K562 (cell line): ENCODE data around the gene ITPR1. TPM values are rescaled to one million over a fixed set of nuclear protein-coding genes. Genes with fewer than 3 reads are reported as not detected.

Experiments used
- ATAC-seq: fragments of 200-7000 bp; cut with Tn5 transposase; 3 replicates; pipeline ENCODE4 v1.9.1; 2020; ENCODE audit warnings: moderate library complexity
- BruUV-seq: library from RNA; stranded (reverse); fragments of 400-500 nt; replicated peaks from 2 replicates; lab custom pipeline; 2021; lab: Mats Ljungman, UMichigan
- CTCF ChIA-PET: fragments of 300-600 bp; formaldehyde crosslinking; extraction: SDS; loops from one replicate; lab custom pipeline; 2021; ENCODE audit warnings: low intra/inter-chr PET ratio; lab: Yijun Ruan, JAX
- POLR2A ChIA-PET: fragments of 300-600, 350-650 bp; sonication (Branson Sonifier 250); formaldehyde crosslinking; extraction: SDS; loops from one replicate; lab custom pipeline; 2021; ENCODE audit warnings: antibody characterized with exemption, inconsistent platforms; lab: Yijun Ruan, JAX
- DNase-seq, 4 experiments: peaks; one replicate each; pipeline versions ENCODE4 v3.0.0 to v3.0.0-alpha.2; 2011 to 2018; ENCODE audit warnings: low spot score in 3 of 4, mixed read lengths in 3 of 4; ENCODE audit errors: extremely low read depth in 1 of 4
- FAIRE-seq: peaks from 2 replicates; lab custom pipeline; 2011; peaks lifted over from hg19 to GRCh38; lab: Jason Lieb, UNC
- H2AFZ ChIP-seq: 2 replicates; pipeline ENCODE4 v1.6.0; 2011; ENCODE audit warnings: low read depth, low read length, control low read depth, inconsistent platforms
- H3K27ac ChIP-seq: fragments of 200-600 bp; 3 replicates; pipeline ENCODE4 v1.8.0; 2011; ENCODE audit warnings: low read depth, mild to moderate bottlenecking, control low read depth, inconsistent platforms, low read length, moderate library complexity, mixed read lengths; ENCODE audit errors: extremely low read depth
- H3K27me3 ChIP-seq, 2 experiments: fragments of 300-600 bp in 1 of 2; 2 replicates in 1 of 2; 3 replicates in 1 of 2; pipeline versions ENCODE4 v1.6.0 to v1.8.0; 2011; ENCODE audit warnings: inconsistent platforms in 2 of 2, low read length in 2 of 2, mild to moderate bottlenecking in 1 of 2, mixed read lengths in 1 of 2, moderate library complexity in 1 of 2; ENCODE audit not compliant: control insufficient read depth in 2 of 2, insufficient read depth in 2 of 2
- H3K36me3 ChIP-seq: fragments of 300-600 bp; 3 replicates; pipeline ENCODE4 v1.8.0; 2011; ENCODE audit warnings: mild to moderate bottlenecking, low read length, inconsistent platforms; ENCODE audit not compliant: control insufficient read depth, insufficient read depth
- H3K4me1 ChIP-seq, 2 experiments: fragments of 200-600 bp in 1 of 2; replicated peaks in 1 of 2; 2 replicates in 1 of 2; 3 replicates in 1 of 2; pipeline versions ENCODE4 v1.5.1 to v1.8.0; 2011; ENCODE audit warnings: inconsistent platforms in 2 of 2, low read length in 2 of 2, mild to moderate bottlenecking in 1 of 2, mixed read lengths in 1 of 2, moderate library complexity in 1 of 2; ENCODE audit not compliant: control insufficient read depth in 2 of 2, insufficient read depth in 2 of 2
- H3K4me2 ChIP-seq: 2 replicates; pipeline ENCODE4 v1.6.1; 2011; ENCODE audit warnings: low read length, control low read depth, inconsistent platforms, mixed read lengths; ENCODE audit not compliant: insufficient read depth
- H3K4me3 ChIP-seq: fragments of 200-600 bp; sonication (generic), shearing (Covaris generic); 2 replicates; pipeline ENCODE4 v1.5.1; 2016; ENCODE audit warnings: control low read depth, inconsistent platforms
- H3K79me2 ChIP-seq: fragments of 200-600 bp; 3 replicates; pipeline ENCODE4 v1.8.0; 2011; ENCODE audit warnings: low read length, inconsistent platforms; ENCODE audit not compliant: control insufficient read depth, insufficient read depth
- H3K9ac ChIP-seq, 2 experiments: 2 replicates each; pipeline versions ENCODE4 v1.6.0 to v1.6.1; 2011; ENCODE audit warnings: low read depth in 2 of 2, low read length in 2 of 2, control low read depth in 1 of 2, inconsistent platforms in 1 of 2, mild to moderate bottlenecking in 1 of 2, mixed read lengths in 1 of 2; ENCODE audit not compliant: insufficient read depth in 1 of 2
- H3K9me1 ChIP-seq: one replicate; pipeline ENCODE4 v1.6.0; 2011; ENCODE audit warnings: inconsistent platforms, mild to moderate bottlenecking, low read length, moderate library complexity; ENCODE audit not compliant: control insufficient read depth, insufficient read depth
- H3K9me3 ChIP-seq: replicated peaks from 2 replicates; pipeline ENCODE4 v1.5.1; 2011; ENCODE audit warnings: low read depth, low read length, inconsistent platforms; ENCODE audit not compliant: control insufficient read depth, insufficient read depth
- H4K20me1 ChIP-seq: replicated peaks from 2 replicates; pipeline ENCODE4 v1.6.1; 2011; ENCODE audit warnings: low read length, inconsistent platforms, mixed read lengths; ENCODE audit not compliant: control insufficient read depth, insufficient read depth
- CHCHD3 ChIP-seq: fragments of 250-450 bp; sonication (Bioruptor Pico); IDR thresholded peaks from 2 replicates; pipeline ENCODE4 v2.1.2; 2022; ENCODE audit warnings: mild to moderate bottlenecking
- JUND ChIP-seq, 2 experiments: IDR thresholded peaks; 2 replicates in 1 of 2; 3 replicates in 1 of 2; pipeline ENCODE4 v1.6.1; 2011; ENCODE audit warnings: borderline replicate concordance in 2 of 2, low read depth in 2 of 2, low read length in 2 of 2, improper control_type of control experiment in 1 of 2, missing biosample characterization in 1 of 2, missing genetic modification characterization in 1 of 2, missing genetic modification reagents in 1 of 2
- MTA3 ChIP-seq: fragments of 450-650 bp; formaldehyde crosslinking; IDR thresholded peaks from 2 replicates; pipeline ENCODE4 v1.6.1; 2017; ENCODE audit warnings: mild to moderate bottlenecking, borderline replicate concordance
- POLR2A ChIP-seq: fragments of 450-650 bp; conservative IDR thresholded peaks from 2 replicates; pipeline ENCODE4 v1.6.1; 2016
- POLR2H ChIP-seq: IDR thresholded peaks from 2 replicates; pipeline ENCODE4 v1.6.1; 2016; ENCODE audit warnings: missing genetic modification characterization, low read depth, mild to moderate bottlenecking, control low read depth, missing compliant biosample characterization, moderate library complexity
- POLR3A ChIP-seq: IDR thresholded peaks from 2 replicates; pipeline ENCODE4 v1.6.1; 2011; ENCODE audit warnings: borderline replicate concordance, mild to moderate bottlenecking, moderate library complexity; ENCODE audit not compliant: insufficient read length, insufficient read depth; ENCODE audit errors: extremely low read depth
- SMARCE1 ChIP-seq: fragments of 450-650 bp; IDR thresholded peaks from 2 replicates; pipeline ENCODE4 v1.7.1; 2016; ENCODE audit warnings: mild to moderate bottlenecking
- WGBS: fragments of 100-300 bp; shearing (Covaris generic); methylation state at CpG from one replicate; pipeline ENCODE4 v1.1.6; 2016; ENCODE audit warnings: low coverage, mixed read lengths; ENCODE audit not compliant: insufficient coverage; ENCODE audit errors: missing lambda C conversion rate; 5-methylcytosine and 5-hydroxymethylcytosine counted together
- in situ Hi-C: fragments of 300-500 bp; cut with MboI; formaldehyde crosslinking; loops from 4 replicates; pipeline ENCODE4 v1.15.0; 2018; ENCODE audit warnings: inconsistent platforms, mixed read lengths
- intact Hi-C: fragments of 100-400 bp; cut with micrococcal nuclease; formaldehyde crosslinking; loops from 2 replicates; pipeline ENCODE4 v1.14.2; 2022
- polyA plus RNA-seq, 8 experiments: library from polyadenylated mRNA; depleted of rRNA in 4 of 8; stranded (reverse) in 5 of 8; unstranded in 3 of 8; fragments of >200 nt; fragmentation: Nextera tagmentation in 2 of 8; fragmentation: Illumina TruSeq in 1 of 8; extraction: Ambion mirVana in 2 of 8; extraction: Trizol in 1 of 8; gene quantifications; 2 replicates each; pipeline versions ENCODE4 v1.2.1 to v1.2.3, GENCODE V29; 2011 to 2014; ENCODE audit warnings: inconsistent platforms in 1 of 8, missing spikeins in 1 of 8
- total RNA-seq, 7 experiments: library from RNA; depleted of rRNA in 6 of 7; stranded (reverse); fragments of >200 nt in 6 of 7; fragmentation: Illumina TruSeq in 2 of 7; extraction: Trizol in 2 of 7; gene quantifications; 2 replicates each; pipeline versions ENCODE4 v1.2.1 to v1.2.3, GENCODE V29; 2011 to 2021; ENCODE audit warnings: low replicate concordance in 1 of 7
- TF ChIP-seq, protein P1 (sequence below), 2 experiments: fragments of 450-650 bp; IDR thresholded peaks; 2 replicates each; pipeline ENCODE4 v1.6.1; 2016
- TF ChIP-seq, protein P2 (sequence below): fragments of 200-800 bp; sonication (Bioruptor generic); IDR thresholded peaks from 2 replicates; pipeline ENCODE4 v1.6.1; 2017; ENCODE audit warnings: missing genetic modification characterization, missing compliant biosample characterization

ITPR1 gene
- total and polyA plus RNA-seq, 9 of the 15 experiments (the other 6 are each of a cell fraction or from before 2014, with no cell fraction given): 22.4 to 40.0 (median 27.4) TPM

DNA sequence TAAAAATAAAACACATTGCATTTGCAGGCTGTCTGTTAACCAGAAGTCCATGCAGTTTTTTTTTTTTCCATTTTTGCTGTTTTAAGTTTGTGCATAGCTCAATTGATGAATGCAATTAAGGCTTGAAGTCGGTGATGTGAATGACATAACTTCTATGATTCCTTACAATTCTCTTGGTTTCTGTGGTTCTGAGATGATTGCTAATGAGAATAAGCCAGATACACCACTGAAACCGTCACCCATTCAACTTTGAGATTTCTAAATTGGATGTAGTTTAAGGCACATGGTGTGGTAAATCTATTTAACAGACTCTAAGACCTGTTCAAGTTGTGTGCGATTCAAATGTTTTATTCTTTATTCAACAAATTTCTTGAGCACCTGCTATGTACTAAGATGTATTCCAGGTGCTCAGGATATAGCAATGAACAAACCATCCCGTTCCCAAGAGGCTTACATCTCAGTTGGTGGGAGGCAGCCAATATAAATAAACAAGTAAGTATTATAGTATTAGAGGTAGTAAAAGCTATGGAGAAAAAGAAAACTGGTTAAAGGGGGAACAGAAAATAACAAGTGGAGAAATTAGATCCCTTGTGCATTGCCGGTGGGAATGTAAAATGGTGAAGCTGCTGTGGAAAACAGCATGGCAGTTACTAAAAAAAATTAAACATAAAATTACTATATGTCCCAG, 4.0 kb downstream of the ITPR1 start:
- intact Hi-C loops: no loop called here
- H3K4me3 ChIP-seq: no peak overlapping the region
- H3K36me3 ChIP-seq: peaks cover 10% of the 10 kb centered on the region; the same call in 2 of the 3 replicates
- ChIA-PET CTCF (no interaction called here), POLR2A (interaction anchor here (1.0 to 5.3 kb wide), 3 partner anchors 10 to 193 kb away, joined by 4 to 94 read pairs (median 10); no protein-coding TSS in a partner anchor)
- H2AFZ ChIP-seq: no peak overlapping the region
- ATAC-seq: no peak
- H3K4me2 ChIP-seq: no peak overlapping the region
- no peak for FAIRE-seq
- no peaks in the 10 kb centered on the region for H3K9me3 ChIP-seq
- in situ Hi-C loops: no loop called here
- WGBS: 58% methylated on average over 5 of the region's 5 CpGs
- TF ChIP-seq POLR2H (tag) (no peak), JUND (IDR thresholded peaks at IDR 0.05; ENCODE audit: borderline replicate concordance, low read depth, low read length) (no peak), JUND (tag; IDR thresholded peaks at IDR 0.05; ENCODE audit: borderline replicate concordance, low read depth, low read length) (no peak), POLR2A (no peak), CHCHD3 (CRISPR knock-in tag) (no peak), POLR3A (no peak), SMARCE1 (no peak), MTA3 (no peak)
- TF ChIP-seq, protein P1, sequence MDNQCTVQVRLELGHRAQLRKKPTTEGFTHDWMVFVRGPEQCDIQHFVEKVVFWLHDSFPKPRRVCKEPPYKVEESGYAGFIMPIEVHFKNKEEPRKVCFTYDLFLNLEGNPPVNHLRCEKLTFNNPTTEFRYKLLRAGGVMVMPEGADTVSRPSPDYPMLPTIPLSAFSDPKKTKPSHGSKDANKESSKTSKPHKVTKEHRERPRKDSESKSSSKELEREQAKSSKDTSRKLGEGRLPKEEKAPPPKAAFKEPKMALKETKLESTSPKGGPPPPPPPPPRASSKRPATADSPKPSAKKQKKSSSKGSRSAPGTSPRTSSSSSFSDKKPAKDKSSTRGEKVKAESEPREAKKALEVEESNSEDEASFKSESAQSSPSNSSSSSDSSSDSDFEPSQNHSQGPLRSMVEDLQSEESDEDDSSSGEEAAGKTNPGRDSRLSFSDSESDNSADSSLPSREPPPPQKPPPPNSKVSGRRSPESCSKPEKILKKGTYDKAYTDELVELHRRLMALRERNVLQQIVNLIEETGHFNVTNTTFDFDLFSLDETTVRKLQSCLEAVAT (IDR thresholded peaks at IDR 0.05): no peak
- TF ChIP-seq, protein P2, sequence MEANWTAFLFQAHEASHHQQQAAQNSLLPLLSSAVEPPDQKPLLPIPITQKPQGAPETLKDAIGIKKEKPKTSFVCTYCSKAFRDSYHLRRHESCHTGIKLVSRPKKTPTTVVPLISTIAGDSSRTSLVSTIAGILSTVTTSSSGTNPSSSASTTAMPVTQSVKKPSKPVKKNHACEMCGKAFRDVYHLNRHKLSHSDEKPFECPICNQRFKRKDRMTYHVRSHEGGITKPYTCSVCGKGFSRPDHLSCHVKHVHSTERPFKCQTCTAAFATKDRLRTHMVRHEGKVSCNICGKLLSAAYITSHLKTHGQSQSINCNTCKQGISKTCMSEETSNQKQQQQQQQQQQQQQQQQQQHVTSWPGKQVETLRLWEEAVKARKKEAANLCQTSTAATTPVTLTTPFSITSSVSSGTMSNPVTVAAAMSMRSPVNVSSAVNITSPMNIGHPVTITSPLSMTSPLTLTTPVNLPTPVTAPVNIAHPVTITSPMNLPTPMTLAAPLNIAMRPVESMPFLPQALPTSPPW (CRISPR knock-in tag): no peak
- peaks cover 14 to 23% of the 10 kb centered on the region in 2 experiments for H3K4me1 ChIP-seq
- BruUV-seq: no TSS peak
- peaks cover 4% of the 10 kb centered on the region for H3K9me1 ChIP-seq
- H3K79me2 ChIP-seq: peaks cover 17% of the 10 kb centered on the region; the same call in 2 of the 3 replicates
- DNase-seq: no peak
- no peaks in the 10 kb centered on the region for H3K27me3 ChIP-seq
- H4K20me1 ChIP-seq: no peaks in the 10 kb centered on the region
- no peak overlapping the region for H3K9ac ChIP-seq
- H3K27ac ChIP-seq: no peak overlapping the region
